GM19324 (cell line): ENCODE data around the gene XRCC1.
A peak's percentile ranks its signal among the peaks of the same experiment; 100 is the strongest.
"Not testable (repeated sequence)": the region's sequence is repeated elsewhere in the genome, so short reads cannot be mapped to it uniquely, and the experiment has no call there.

Experiments
- ATAC-seq: cut with Tn5 transposase; IDR thresholded peaks from one replicate; pipeline ENCODE4 v1.9.1; 2021; ENCODE audit warnings: mild to moderate bottlenecking, moderate library complexity; ENCODE audit not compliant: unreplicated experiment, low FRiP score

The XRCC1 gene

GRCh38 chr19:43525836-43526771 is 49.2 kb downstream of the XRCC1 start:
- ATAC-seq = no peak

- ATAC-seq = no peak
These were observed 50.1 kb downstream of the XRCC1 start for GRCh38 chr19:43524922-43525835.

DNA sequence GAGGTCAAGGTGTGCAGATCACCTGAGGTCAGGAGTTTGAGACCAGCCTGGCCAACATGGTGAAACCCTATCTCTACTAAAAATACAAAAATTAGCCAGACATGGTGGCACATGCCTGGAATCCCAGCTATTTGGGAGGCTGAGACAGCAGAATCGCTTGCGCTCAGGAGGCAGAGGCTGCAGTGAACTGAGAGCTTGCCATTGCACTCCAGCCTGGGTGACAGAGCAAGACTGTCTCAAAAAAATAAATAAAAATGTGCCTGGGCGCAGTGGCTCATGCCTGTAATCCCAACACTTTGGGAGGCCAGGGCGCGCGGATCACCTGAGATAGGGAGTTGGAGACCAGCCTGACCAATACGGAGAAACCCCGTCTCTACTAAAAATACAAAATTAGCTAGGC is 51.6 kb downstream of the XRCC1 start:
- not testable (repeated sequence) for ATAC-seq

GRCh38 chr19:43522929-43523328 is 52.4 kb downstream of the XRCC1 start:
- no peak for ATAC-seq

- no peak for ATAC-seq
These were observed 55.8 kb downstream of the XRCC1 start for GRCh38 chr19:43519436-43520088.

DNA sequence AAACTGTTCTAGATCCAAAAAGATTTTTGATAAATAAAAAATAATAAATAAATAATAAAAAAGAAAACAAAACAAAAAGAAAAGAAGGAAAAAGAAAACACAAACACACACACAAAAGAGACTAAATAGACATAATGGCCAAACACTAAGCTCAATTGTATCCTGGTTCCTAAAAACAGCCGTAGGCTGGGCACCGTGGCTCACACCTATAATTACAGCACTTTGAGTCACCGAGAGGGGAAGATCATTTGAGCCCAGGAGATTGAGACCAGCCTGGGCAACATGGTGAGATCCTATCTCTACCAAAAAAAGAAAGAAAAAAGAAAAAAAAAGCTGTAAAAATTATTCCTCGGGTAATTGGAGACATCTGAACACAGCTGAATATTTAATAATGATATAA is 57.3 kb downstream of the XRCC1 start:
- no peak for ATAC-seq

- not testable (repeated sequence) for ATAC-seq
These were observed 62.9 kb downstream of the XRCC1 start for GRCh38 chr19:43512399-43512798.

- no peak for ATAC-seq
These were observed 64.0 kb downstream of the XRCC1 start for GRCh38 chr19:43511324-43511723.

DNA sequence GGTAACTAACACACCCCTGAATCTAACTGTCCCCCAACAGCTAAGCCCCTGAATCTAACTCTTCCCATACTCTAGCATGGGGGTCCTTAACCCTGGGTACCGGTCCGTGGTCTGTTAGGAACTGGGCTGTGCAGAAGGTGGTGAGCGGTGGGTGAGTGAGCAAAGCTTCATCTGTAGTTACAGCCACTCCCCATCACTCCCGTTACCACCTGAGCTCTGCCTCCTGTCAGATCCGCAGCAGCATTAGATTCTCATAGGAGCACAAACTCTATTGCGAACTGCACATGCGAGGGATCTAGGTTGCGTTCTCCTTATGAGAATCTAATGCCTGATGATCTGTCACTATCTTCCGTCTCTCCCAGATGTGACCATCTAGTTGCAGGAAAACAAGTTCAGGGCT is 64.6 kb downstream of the XRCC1 start:
- ATAC-seq = no peak

DNA sequence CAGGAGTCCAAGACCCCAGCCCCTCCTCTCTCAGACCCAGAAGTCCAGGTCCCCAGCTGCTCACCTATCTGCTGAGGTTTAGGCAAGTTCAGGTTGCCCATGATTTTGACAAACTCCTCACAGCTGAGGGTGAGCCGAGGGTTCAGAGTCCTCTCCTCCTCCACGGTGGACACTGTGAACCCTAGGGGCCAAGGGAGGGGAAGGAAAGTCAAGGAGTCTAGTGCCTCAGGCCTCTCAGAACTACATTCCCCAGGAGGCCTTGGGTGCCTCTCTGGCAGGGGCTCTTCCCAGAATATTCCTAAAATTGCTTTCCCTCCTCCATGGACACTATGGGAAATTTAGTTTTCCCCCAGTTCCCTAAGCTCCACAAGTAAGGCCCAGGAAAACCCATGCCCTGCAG is 67.4 kb downstream of the XRCC1 start:
- ATAC-seq = no peak

DNA sequence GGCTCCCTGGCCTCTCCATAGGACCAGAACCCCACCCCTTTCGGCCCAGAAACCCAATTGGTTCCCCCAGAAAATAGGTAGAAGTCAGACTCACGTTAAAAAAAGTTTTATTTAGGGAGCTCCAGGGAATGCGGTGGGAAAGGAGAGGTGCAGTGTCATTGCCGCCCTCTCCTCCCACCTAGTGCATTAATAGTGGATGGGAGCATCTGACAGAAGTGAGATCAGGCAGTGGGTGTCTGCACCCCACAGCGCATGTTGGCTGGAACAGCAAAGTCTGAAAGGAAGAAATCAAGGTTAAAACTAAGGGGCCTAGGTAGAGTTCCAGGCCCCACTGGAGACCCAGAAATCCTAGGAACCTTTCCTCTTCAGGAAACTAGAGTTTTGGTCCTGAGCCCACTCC is 68.7 kb downstream of the XRCC1 start:
- no peak for ATAC-seq

GRCh38 chr19:43505941-43506340 is 69.4 kb downstream of the XRCC1 start:
- ATAC-seq = no peak

DNA sequence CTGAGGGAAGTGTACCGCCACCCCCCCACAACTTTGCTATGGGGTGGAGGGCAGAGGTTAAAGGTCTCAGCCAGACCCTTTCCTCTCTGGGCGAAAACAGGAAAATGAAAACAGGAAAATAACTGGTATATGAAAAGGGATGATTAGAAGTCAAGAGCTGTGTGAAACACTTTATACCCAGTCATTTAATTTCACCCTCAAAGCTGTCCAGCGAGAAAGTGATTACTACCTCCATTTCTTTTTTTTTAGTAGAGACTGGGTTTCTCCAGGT is 70.2 kb downstream of the XRCC1 start:
- ATAC-seq = no peak

DNA sequence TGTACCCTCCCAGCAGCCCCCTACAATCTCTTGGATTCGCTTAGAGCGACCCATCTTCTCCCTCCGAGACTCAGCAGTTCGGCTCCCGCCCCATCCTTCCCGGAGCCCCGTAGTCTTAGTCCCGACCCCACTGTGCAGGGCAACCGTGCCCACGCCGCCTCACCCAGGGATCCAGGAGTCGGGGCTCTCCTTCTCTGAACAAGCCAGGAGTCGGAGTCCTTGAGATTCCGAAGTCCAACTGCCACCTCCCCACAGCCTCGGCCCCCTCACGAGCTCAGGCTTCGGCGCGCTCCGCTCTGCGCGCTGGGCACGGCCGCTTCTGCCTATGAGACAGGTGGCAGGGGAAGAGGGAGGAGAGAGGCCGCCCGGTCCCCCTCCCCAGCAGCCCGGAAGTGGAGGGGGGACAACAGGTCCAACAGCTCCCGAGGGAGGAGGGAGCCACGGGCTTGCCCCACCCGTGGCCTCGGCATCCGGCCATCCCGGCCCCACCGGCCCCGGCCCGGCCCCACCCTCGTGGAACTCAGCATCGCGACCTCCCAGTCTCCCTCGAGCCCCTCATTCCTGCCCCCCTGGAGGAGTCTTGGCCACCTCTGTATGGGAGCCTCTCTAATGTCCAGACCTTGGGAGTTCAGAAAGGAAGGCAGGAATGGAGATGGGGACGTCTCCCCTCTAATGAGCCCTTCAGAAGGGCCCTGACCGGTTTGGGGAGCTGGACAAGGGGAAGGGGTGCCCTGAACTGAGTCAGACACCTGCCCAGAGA is 70.7 kb downstream of the XRCC1 start, which contains the start of gene PHLDB3:
TSS of gene PHLDB3 (minus strand) at position 321 of the 760 bp plus-strand sequence. CDS start 628 bp downstream, outside the sequence.
- peak; percentile 18 for ATAC-seq

DNA sequence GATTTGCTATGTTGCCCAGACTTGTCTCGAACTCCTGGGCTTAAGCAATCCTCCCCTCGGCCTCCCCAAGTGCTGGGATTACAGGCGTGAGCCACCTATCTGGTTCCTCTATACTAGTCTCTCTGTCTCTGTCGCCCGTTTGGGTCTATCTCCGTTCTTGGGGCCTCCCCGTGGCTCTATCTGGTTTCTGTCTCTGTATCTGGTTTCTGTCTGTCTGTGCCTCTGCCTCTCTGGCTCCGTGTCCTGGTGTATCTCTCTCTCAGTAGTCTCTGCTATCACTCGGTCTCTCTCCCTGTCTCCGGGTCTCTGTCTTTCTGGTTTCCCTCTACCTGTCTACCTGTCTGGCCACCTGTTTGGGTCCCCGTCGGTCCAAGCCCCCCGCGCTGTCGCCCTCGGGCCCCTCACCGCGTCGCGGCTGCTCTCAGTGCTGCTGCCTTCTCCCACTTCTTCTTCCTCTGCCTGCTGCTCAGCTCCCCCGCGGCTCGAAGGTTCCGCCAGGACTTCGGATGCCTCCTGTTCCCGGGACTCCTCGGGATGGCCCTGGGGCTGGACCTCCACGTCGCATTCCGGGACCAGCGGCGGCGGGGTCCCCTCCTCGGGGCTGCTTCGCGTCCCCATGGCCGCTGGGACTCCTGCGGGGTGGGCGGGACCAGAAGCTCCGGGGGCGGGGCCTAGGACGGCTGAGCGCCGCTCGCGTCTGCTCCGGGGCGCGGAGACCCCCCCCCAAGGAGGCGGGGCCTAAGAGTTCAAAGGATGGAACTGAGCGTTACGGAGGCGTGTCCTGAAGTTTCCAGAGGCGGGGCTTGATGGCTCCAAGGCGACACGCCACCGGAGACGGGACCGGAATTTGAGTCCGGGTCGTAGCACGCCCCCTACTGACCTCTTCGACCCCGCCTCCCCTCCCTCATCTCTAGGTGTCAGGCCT is 71.6 kb downstream of the XRCC1 start:
- ATAC-seq = peak; percentile 92

DNA sequence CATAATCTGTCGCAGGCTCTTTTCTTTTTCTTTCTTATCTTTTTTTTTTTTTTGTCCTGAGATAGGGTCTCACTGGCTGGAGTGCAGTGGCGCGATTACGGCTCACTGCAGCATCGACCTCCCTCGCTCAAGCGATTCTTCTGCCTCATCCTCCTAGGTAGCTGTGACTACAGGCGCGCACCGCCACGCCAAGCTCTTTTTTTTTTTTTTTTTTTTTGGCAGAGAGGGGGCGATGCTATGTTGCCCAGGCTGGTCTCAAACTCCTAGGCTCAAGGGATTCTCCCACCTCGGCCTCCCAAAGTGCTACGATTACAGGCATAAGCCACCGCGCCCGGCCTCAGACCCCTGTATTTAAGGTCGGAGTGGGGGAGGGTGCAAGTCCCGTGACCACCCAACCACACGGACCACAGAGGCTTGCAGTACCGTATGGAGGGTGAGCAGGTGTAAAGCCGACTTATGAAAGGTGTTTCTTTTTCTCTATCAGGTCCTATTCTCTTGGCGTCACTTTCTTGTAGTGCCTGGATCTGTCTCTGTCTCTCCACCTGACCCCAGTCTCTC is 72.8 kb downstream of the XRCC1 start:
- ATAC-seq = no peak

DNA sequence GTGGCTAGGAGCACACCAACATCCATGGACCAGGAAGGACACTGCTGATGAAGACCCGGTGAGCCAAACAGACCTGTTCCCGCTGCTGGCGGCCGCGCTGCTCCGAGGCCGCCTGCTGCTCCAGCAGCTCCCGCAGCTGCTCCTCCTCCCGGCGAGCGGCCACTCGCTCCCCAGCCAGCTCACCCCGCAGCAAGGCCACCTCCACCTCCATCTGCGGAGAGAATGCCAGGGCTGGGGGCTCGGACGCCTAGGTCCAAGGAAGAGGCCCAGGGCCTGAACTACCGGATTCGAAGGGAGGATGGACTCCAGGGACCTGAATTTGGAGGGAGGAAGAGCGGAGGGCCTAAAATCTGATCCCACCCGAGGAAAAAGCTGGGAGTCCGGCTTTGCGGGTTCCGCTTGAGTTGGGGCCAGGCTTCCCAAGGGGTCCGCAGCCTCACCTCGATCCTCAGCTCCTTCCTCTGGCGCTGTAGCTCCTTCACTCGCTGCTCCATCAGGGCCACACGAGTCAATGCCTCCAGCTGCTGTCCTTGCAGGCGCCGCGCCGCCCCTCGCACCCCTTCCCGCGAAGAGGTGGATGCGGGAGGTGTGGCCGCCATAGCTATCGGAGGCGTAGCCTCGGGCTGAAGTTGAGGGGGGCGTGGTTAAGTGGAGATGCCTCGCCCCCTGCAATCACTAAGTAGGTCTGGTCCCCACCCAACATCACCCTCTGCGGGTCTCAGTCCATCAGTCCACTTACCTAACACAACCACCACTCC is 73.5 kb downstream of the XRCC1 start:
- no peak for ATAC-seq

DNA sequence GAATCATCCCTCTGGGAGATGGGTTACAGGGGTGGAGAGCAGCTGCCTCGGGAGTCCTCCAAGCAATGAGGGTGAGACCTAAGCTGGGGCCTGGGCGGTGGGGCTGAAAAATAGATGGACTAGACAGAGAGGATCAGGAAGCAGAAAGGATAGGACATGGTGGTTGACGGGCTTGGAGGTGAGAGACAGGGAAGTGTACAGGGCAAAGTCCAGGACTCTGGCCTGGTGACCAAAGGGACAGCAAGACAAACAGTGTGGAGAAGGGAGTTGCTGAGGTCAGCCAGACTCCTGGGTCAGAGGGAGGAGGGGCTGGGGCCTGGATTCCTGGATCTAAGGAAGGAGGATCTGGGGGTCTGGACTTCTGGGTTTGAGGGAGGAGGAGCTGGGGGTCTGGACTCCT is 76.3 kb downstream of the XRCC1 start:
- no peak for ATAC-seq
